Ishikawa (cell line): ENCODE data around the gene CCDC50.

Experiments
- CEBPB ChIP-seq: IDR thresholded peaks from 2 replicates; pipeline ENCODE4 v1.6.1; 2012
- CREB1 ChIP-seq: IDR thresholded peaks from 2 replicates; pipeline ENCODE4 v1.6.1; 2012; ENCODE audit warnings: low read depth
- EGR1 ChIP-seq: IDR thresholded peaks from 2 replicates; pipeline ENCODE4 v1.6.1; 2012
- EP300 ChIP-seq: IDR thresholded peaks from 2 replicates; pipeline ENCODE4 v1.6.1; 2012; ENCODE audit warnings: borderline replicate concordance
- FOXM1 ChIP-seq: IDR thresholded peaks from 2 replicates; pipeline ENCODE4 v1.6.1; 2012; ENCODE audit warnings: low read depth, borderline replicate concordance
- RAD21 ChIP-seq: IDR thresholded peaks from 2 replicates; pipeline ENCODE4 v1.6.1; 2012; ENCODE audit warnings: low read depth
- TAF1 ChIP-seq: IDR thresholded peaks from 2 replicates; pipeline ENCODE4 v1.6.1; 2012; ENCODE audit warnings: low read depth, mild to moderate bottlenecking
- TCF12 ChIP-seq: IDR thresholded peaks from 2 replicates; pipeline ENCODE4 v1.6.1; 2012; ENCODE audit warnings: low read depth
- TEAD4 ChIP-seq: IDR thresholded peaks from 2 replicates; pipeline ENCODE4 v1.6.1; 2012
- YY1 ChIP-seq: IDR thresholded peaks from 2 replicates; pipeline ENCODE4 v1.6.1; 2012; ENCODE audit warnings: low read depth
- ZBTB7A ChIP-seq: IDR thresholded peaks from 2 replicates; pipeline ENCODE4 v1.6.1; 2012; ENCODE audit warnings: low read depth
- TF ChIP-seq, protein P1 (sequence below): IDR thresholded peaks from 2 replicates; pipeline ENCODE4 v1.6.1; 2012; ENCODE audit warnings: low read depth, mild to moderate bottlenecking
- TF ChIP-seq, protein P2 (sequence below): IDR thresholded peaks from 2 replicates; pipeline ENCODE4 v1.6.1; 2012

CCDC50 gene

DNA sequence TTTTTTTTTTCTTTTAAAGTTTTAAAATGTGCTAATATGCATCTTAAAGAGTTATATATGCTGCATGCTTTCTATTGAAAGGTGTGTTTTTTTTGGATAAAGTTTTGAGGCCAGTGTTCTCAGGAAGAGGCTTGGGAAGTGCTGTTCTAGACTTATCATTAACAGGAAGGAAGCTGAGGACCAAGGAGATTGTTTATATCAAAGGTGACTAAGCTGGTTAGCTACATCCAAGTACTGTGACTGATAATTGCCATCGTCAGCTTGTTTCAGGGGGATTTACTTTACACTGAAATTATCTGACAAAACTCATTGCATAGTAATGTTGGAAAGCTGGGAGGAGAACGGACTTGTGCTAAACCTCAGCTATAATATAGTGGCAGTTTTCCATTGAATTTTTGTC lies 37.5 kb downstream of the CCDC50 start:
- TF ChIP-seq TCF12 (no peak), TAF1 (no peak)
- TF ChIP-seq, protein P1, sequence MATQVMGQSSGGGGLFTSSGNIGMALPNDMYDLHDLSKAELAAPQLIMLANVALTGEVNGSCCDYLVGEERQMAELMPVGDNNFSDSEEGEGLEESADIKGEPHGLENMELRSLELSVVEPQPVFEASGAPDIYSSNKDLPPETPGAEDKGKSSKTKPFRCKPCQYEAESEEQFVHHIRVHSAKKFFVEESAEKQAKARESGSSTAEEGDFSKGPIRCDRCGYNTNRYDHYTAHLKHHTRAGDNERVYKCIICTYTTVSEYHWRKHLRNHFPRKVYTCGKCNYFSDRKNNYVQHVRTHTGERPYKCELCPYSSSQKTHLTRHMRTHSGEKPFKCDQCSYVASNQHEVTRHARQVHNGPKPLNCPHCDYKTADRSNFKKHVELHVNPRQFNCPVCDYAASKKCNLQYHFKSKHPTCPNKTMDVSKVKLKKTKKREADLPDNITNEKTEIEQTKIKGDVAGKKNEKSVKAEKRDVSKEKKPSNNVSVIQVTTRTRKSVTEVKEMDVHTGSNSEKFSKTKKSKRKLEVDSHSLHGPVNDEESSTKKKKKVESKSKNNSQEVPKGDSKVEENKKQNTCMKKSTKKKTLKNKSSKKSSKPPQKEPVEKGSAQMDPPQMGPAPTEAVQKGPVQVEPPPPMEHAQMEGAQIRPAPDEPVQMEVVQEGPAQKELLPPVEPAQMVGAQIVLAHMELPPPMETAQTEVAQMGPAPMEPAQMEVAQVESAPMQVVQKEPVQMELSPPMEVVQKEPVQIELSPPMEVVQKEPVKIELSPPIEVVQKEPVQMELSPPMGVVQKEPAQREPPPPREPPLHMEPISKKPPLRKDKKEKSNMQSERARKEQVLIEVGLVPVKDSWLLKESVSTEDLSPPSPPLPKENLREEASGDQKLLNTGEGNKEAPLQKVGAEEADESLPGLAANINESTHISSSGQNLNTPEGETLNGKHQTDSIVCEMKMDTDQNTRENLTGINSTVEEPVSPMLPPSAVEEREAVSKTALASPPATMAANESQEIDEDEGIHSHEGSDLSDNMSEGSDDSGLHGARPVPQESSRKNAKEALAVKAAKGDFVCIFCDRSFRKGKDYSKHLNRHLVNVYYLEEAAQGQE = no peak

GRCh38 chr3:191368755-191369615 lies 39.8 kb downstream of the CCDC50 start:
- TF ChIP-seq CEBPB (no peak), FOXM1 (no peak), RAD21 (no peak), EGR1 (no peak), ZBTB7A (no peak), TEAD4 (no peak), CREB1 (no peak)

GRCh38 chr3:191369616-191370010 lies 40.4 kb downstream of the CCDC50 start:
- TF ChIP-seq EP300 (no peak), EGR1 (no peak), TEAD4 (no peak), YY1 (no peak), FOXM1 (no peak), CEBPB (no peak), CREB1 (no peak)

- TF ChIP-seq EP300 (no peak), TCF12 (no peak), TAF1 (no peak), TEAD4 (no peak), CREB1 (no peak), CEBPB (no peak)
- TF ChIP-seq, protein P1 = no peak
Observed at GRCh38 chr3:191372122-191372521, 42.9 kb downstream of the CCDC50 start.

DNA sequence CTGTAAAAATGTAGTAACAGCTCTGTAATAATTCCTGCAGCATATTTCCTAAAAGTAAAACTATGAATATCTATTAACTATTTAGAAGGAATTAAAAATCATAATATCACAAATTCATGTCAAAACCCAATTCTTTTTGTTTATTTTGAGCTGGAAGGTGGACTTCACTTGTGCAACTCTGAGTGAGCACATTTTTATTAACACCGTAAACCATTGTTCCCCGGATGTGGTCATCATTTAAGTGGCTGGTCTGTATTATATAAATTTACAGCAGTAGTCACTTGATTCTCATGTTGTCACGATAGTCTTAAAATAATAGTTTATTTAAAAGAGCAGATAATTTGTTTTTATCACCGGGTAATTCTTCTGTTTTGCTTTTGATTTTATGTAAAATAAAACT lies 44.1 kb downstream of the CCDC50 start:
- TF ChIP-seq, protein P2, sequence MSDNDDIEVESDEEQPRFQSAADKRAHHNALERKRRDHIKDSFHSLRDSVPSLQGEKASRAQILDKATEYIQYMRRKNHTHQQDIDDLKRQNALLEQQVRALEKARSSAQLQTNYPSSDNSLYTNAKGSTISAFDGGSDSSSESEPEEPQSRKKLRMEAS = no peak
- no peak for TF ChIP-seq RAD21

- no peak for TF ChIP-seq TEAD4
Observed at GRCh38 chr3:191376516-191377141, 47.4 kb downstream of the CCDC50 start.

DNA sequence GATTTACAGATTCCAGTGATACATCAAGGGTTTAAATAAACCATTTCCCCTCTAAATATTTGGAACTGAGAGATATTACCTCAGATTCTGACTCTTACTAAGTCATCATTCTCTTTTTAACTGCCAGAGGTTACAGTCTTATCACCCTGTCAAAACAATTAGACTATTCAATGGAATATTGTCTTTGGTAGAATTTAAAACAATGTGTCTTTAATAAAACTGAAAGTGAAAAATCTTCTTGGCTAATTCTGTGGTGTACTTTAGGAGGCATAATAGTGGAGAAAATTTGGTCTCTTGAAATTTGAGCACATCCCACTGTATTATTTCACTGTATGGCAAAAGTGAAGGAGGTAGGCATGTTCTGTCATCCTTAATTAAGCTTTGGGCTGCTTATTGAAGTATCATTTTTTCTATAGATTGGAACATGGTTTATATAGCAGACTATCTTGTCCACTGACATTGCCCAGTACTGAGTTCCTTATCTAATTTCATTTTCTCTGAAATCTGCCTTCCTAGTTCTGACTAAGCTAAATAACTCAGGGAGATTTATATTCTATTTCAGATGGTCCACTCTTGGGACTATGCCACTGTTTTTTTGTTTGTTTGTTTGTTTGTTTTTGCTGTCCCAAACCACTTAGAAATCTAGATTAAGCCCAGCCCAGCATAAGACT lies 49.1 kb downstream of the CCDC50 start:
- TF ChIP-seq, protein P2 = no peak
- TF ChIP-seq TCF12 (no peak), EP300 (no peak), ZBTB7A (no peak), CEBPB (no peak), RAD21 (no peak)
- TF ChIP-seq, protein P1 = no peak
